Vagina (tissue), 2 donors: Measurements from ENCODE around the gene FAXDC2. TPM values are rescaled to one million over a fixed set of nuclear protein-coding genes. Genes with fewer than 3 reads are reported as not detected.

Experiments
- DNase-seq, 2 donors: peaks; one replicate each; pipeline ENCODE4 v3.0.0-alpha.2; 2017; ENCODE audit errors: extremely low spot score in 2 of 2
- H3K27ac ChIP-seq: fragments of 200-600 bp; sonication (generic); one replicate; pipeline ENCODE4 v1.5.1; 2019
- H3K27me3 ChIP-seq: fragments of 200-600 bp; sonication (generic); one replicate; pipeline ENCODE4 v1.5.1; 2019
- H3K36me3 ChIP-seq, 2 donors: fragments of 200-600 bp; sonication (generic); one replicate each; pipeline ENCODE4 v1.5.1; 2017 to 2019
- H3K4me1 ChIP-seq: fragments of 200-600 bp; sonication (generic); one replicate; pipeline ENCODE4 v1.5.1; 2019
- H3K4me3 ChIP-seq, 2 donors: fragments of 200-600 bp; sonication (generic); 1 replicate in 1 of 2; 2 replicates in 1 of 2; pipeline ENCODE4 v1.5.1; 2016 to 2019
- H3K9me3 ChIP-seq: fragments of 200-600 bp; sonication (generic); one replicate; pipeline ENCODE4 v1.5.1; 2019
- CTCF ChIP-seq, 3 experiments: fragments of 450-650 bp in 2 of 3; fragments of 200-600 bp in 1 of 3; sonication (generic) in 1 of 3; IDR thresholded peaks; one replicate each; pipeline ENCODE4 v1.5.1; 2017 to 2019; ENCODE audit warnings: antibody characterized with exemption in 3 of 3, mild to moderate bottlenecking in 2 of 3, moderate library complexity in 2 of 3
- POLR2A ChIP-seq, 2 donors: fragments of 450-650 bp; IDR thresholded peaks; one replicate each; pipeline ENCODE4 v1.6.1; 2017; ENCODE audit warnings: antibody characterized with exemption in 2 of 2, mild to moderate bottlenecking in 2 of 2, moderate library complexity in 2 of 2
- POLR2AphosphoS5 ChIP-seq, 2 donors: sonication (generic); formaldehyde crosslinking; IDR thresholded peaks; one replicate each; pipeline ENCODE4 v1.9.0; 2017; ENCODE audit warnings: antibody characterized with exemption in 2 of 2, mild to moderate bottlenecking in 2 of 2, low read depth in 1 of 2; ENCODE audit not compliant: insufficient read depth in 1 of 2
- intact Hi-C: fragments of 100-400 bp; cut with DNase I; formaldehyde crosslinking; loops from one replicate; pipeline ENCODE4 v1.15.1; 2023
- total RNA-seq: library from RNA; depleted of rRNA; stranded (reverse); fragments of >200 nt; gene quantifications from one replicate; pipeline ENCODE4 v1.2.3, GENCODE V29; 2016

Gene FAXDC2
- total RNA-seq, 1 donor from 2014 or later: 35.4 TPM

- intact Hi-C loops: no loop called here
- H3K9me3 ChIP-seq: no peaks in the 10 kb centered on the region
- TF ChIP-seq POLR2AphosphoS5 (IDR thresholded peaks at IDR 0.05; ENCODE audit: insufficient read depth in 1 of 2, low read depth in 1 of 2) (no peak), CTCF (IDR thresholded peaks at IDR 0.05) (no peak), POLR2A (IDR thresholded peaks at IDR 0.05) (no peak)
- no peak for DNase-seq
- H3K36me3 ChIP-seq: peaks cover 0 to 72% of the 10 kb centered on the region in 2 donors
- no peaks in the 10 kb centered on the region for H3K27me3 ChIP-seq
- H3K4me1 ChIP-seq: no peaks in the 10 kb centered on the region
- H3K4me3 ChIP-seq: no peak overlapping the region
- H3K27ac ChIP-seq: no peak overlapping the region
Measured at GRCh38 chr5:154818471-154819116, 31.8 kb downstream of the FAXDC2 start.

GRCh38 chr5:154817815-154818214 is 32.6 kb downstream of the FAXDC2 start:
- Histone ChIP-seq H3K4me3 (no peak overlapping the region), H3K4me1 (no peaks in the 10 kb centered on the region), H3K9me3 (no peaks in the 10 kb centered on the region), H3K36me3 (peaks cover 0 to 71% of the 10 kb centered on the region in 2 donors), H3K27ac (no peak overlapping the region), H3K27me3 (no peaks in the 10 kb centered on the region)
- intact Hi-C loops: no loop called here
- DNase-seq: no peak
- TF ChIP-seq CTCF (IDR thresholded peaks at IDR 0.05) (no peak), POLR2A (IDR thresholded peaks at IDR 0.05) (no peak)

GRCh38 chr5:154816891-154817492 is 33.4 kb downstream of the FAXDC2 start:
- TF ChIP-seq CTCF (IDR thresholded peaks at IDR 0.05): no peak
- no peak for TF ChIP-seq POLR2A (IDR thresholded peaks at IDR 0.05)
- TF ChIP-seq POLR2AphosphoS5 (IDR thresholded peaks at IDR 0.05; ENCODE audit: insufficient read depth in 1 of 2, low read depth in 1 of 2): no peak
- DNase-seq: no peak
- H3K9me3 ChIP-seq: no peaks in the 10 kb centered on the region
- no peak overlapping the region for H3K4me3 ChIP-seq
- H3K36me3 ChIP-seq: peaks cover 0 to 77% of the 10 kb centered on the region in 2 donors
- H3K27ac ChIP-seq: no peak overlapping the region
- intact Hi-C loops: no loop called here
- no peaks in the 10 kb centered on the region for H3K4me1 ChIP-seq
- H3K27me3 ChIP-seq: no peaks in the 10 kb centered on the region

- Histone ChIP-seq H3K27me3 (no peaks in the 10 kb centered on the region), H3K4me1 (no peaks in the 10 kb centered on the region), H3K9me3 (no peaks in the 10 kb centered on the region), H3K36me3 (peaks cover 0 to 77% of the 10 kb centered on the region in 2 donors), H3K4me3 (no peak overlapping the region), H3K27ac (no peak overlapping the region)
- TF ChIP-seq POLR2A (IDR thresholded peaks at IDR 0.05) (no peak), CTCF (IDR thresholded peaks at IDR 0.05) (no peak), POLR2AphosphoS5 (IDR thresholded peaks at IDR 0.05; ENCODE audit: insufficient read depth in 1 of 2, low read depth in 1 of 2) (no peak)
- DNase-seq: no peak
- intact Hi-C loops: no loop called here
Measured at GRCh38 chr5:154815684-154816247, 34.6 kb downstream of the FAXDC2 start.

GRCh38 chr5:154815025-154815424 is 35.4 kb downstream of the FAXDC2 start:
- Histone ChIP-seq H3K9me3 (no peaks in the 10 kb centered on the region), H3K27ac (no peak overlapping the region), H3K4me1 (no peaks in the 10 kb centered on the region), H3K4me3 (no peak overlapping the region), H3K36me3 (peaks cover 0 to 77% of the 10 kb centered on the region in 2 donors), H3K27me3 (no peaks in the 10 kb centered on the region)
- TF ChIP-seq POLR2AphosphoS5 (IDR thresholded peaks at IDR 0.05; ENCODE audit: insufficient read depth in 1 of 2, low read depth in 1 of 2) (no peak), CTCF (IDR thresholded peaks at IDR 0.05) (no peak), POLR2A (IDR thresholded peaks at IDR 0.05) (no peak)
- DNase-seq: no peak
- intact Hi-C loops: no loop called here
